ENCODE results near the gene MDFIC. TPM values are rescaled to one million over a fixed set of nuclear protein-coding genes. Genes with fewer than 3 reads are reported as not detected.
A peak's percentile ranks its signal among the peaks of the same experiment; 100 is the strongest.

Gene MDFIC
- total RNA-seq, 1 donor from 2014 or later, result 7.1 TPM

DNA sequence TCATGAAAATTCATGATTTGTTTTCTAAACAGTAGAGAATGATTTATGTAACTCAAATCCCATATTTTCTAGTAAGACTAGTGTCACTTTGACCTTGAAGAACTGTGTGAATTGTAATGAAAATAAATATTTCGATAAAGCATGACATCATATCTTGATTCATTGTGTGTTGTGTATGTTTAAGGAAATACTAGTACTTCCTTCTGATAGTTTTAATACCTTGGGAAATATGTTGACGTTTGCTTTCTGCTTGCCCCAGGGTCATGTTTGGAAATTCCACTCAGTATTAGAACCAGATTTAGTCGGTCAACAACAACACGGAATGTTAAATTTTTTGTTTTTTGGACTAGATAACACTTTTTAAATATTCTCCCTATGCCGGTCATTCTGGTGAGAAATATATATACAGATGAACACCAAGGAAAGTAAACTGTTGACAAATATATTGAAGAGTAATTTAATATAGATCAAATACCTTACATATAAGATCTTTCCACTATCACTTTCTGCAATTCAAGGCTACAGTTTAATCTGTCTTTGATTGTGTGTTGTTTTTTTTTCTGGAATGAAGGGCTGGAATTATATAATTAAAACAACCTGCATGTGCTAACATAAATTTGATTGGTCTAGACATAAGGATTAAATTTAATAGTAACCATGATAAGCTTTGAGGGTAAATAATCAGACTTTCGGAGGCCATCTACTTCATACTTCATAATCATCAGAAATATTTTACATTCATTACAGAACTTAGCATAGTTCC, 126.2 kb downstream of the MDFIC start:
- DNase-seq (ENCODE audit: low spot score), result no peak
- Histone ChIP-seq H3K36me3 (no peaks in the 10 kb centered on the region), H3K27ac (no peak overlapping the region), H3K9me3 (ENCODE audit: low read depth) (no peaks in the 10 kb centered on the region), H2AFZ (replicated peaks) (no peak overlapping the region), H3K9ac (no peak overlapping the region), H3K4me1 (peaks cover 15% of the 10 kb centered on the region), H3K4me3 (no peak overlapping the region), H3K4me2 (no peak overlapping the region), H3F3A (ENCODE audit: low read depth) (no peaks in the 10 kb centered on the region), H3K27me3 (no peaks in the 10 kb centered on the region), H4K20me1 (ENCODE audit: low read depth) (no peaks in the 10 kb centered on the region), H3K79me2 (ENCODE audit: low read depth) (no peaks in the 10 kb centered on the region)
- Mint-ChIP-seq H3K4me1 (peaks cover 15% of the 10 kb centered on the region), H3K4me3 (no peak overlapping the region), H3K36me3 (no peaks in the 10 kb centered on the region), H3K9me3 (peaks cover 8% of the 10 kb centered on the region), H3K27ac (no peak overlapping the region), H3K27me3 (ENCODE audit: insufficient read depth, low read depth) (no peaks in the 10 kb centered on the region)
- TF ChIP-seq, protein P1, sequence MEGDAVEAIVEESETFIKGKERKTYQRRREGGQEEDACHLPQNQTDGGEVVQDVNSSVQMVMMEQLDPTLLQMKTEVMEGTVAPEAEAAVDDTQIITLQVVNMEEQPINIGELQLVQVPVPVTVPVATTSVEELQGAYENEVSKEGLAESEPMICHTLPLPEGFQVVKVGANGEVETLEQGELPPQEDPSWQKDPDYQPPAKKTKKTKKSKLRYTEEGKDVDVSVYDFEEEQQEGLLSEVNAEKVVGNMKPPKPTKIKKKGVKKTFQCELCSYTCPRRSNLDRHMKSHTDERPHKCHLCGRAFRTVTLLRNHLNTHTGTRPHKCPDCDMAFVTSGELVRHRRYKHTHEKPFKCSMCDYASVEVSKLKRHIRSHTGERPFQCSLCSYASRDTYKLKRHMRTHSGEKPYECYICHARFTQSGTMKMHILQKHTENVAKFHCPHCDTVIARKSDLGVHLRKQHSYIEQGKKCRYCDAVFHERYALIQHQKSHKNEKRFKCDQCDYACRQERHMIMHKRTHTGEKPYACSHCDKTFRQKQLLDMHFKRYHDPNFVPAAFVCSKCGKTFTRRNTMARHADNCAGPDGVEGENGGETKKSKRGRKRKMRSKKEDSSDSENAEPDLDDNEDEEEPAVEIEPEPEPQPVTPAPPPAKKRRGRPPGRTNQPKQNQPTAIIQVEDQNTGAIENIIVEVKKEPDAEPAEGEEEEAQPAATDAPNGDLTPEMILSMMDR (IDR thresholded peaks at IDR 0.05), result no peak
- TF ChIP-seq EZH2 (IDR thresholded peaks at IDR 0.05), result no peak
- TF ChIP-seq EZH2phosphoT487 (IDR thresholded peaks at IDR 0.05), result no peak

DNA sequence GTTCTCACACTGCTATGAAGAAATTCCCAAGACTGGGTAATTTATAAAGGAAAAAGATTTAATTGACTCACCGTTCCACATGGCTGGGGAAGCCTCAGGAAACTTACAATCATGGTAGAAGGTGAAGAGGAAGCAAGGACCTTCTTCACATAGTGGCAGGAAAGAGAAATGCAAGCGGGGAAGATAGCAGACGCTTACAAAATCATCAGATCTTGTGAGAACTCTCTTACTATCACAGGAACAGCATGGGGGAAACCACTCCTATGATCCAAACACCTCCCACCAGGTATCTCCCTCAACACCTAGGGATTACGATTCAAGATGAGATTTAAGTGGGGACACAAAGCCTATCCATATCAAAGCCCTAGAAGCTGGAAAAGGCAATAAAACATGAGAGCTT, 130.8 kb downstream of the MDFIC start:
- Histone ChIP-seq H3K27me3 (no peaks in the 10 kb centered on the region), H3K9ac (no peak overlapping the region), H3K4me2 (no peak overlapping the region), H4K20me1 (ENCODE audit: low read depth) (no peaks in the 10 kb centered on the region), H3K27ac (no peak overlapping the region), H3K36me3 (no peaks in the 10 kb centered on the region), H3K4me3 (no peak overlapping the region), H3F3A (ENCODE audit: low read depth) (no peaks in the 10 kb centered on the region), H2AFZ (replicated peaks) (no peak overlapping the region), H3K79me2 (ENCODE audit: low read depth) (no peaks in the 10 kb centered on the region), H3K4me1 (no peaks in the 10 kb centered on the region), H3K9me3 (ENCODE audit: low read depth) (no peaks in the 10 kb centered on the region)
- no peaks in the 10 kb centered on the region for H3K4me1 Mint-ChIP-seq
- no peaks in the 10 kb centered on the region for H3K36me3 Mint-ChIP-seq
- TF ChIP-seq EZH2phosphoT487 (IDR thresholded peaks at IDR 0.05) (no peak), EZH2 (IDR thresholded peaks at IDR 0.05) (no peak)
- TF ChIP-seq, protein P1 (IDR thresholded peaks at IDR 0.05), result peak; percentile 7
- H3K4me3 Mint-ChIP-seq, result no peak overlapping the region
- H3K27me3 Mint-ChIP-seq (ENCODE audit: insufficient read depth, low read depth), result no peaks in the 10 kb centered on the region
- H3K9me3 Mint-ChIP-seq, result peaks cover 8% of the 10 kb centered on the region
- DNase-seq (ENCODE audit: low spot score), result no peak
- H3K27ac Mint-ChIP-seq, result no peak overlapping the region

DNA sequence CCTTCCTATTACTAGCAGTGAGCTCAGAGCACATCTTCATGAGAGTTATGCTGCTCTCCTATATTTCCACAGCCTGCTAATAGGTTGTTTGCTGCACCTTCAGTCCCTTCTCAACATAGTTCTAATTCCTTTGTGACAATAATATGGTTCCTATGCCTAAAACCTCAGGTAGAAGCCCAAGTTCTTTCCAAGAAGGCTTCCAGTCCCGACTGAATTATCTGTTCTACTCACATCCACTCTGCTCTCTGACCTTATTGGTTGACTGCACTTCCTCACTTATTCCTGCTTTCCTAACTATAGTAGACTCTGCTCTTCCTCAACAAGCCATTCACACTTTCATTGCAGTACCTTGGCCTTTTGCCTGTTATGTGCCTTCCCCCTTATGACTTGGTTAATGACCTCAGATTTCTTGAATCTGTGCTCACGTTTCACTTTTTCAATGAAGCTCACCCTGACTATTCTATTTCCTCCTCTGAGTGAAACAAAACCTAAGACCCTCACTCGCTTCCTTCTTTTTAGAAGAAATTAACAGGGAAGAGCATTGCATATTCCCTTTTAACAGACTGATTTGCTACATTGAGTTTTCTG, 132.7 kb downstream of the MDFIC start:
- H3K4me3 Mint-ChIP-seq, result no peak overlapping the region
- Histone ChIP-seq H3K9ac (no peak overlapping the region), H3K4me2 (no peak overlapping the region), H3K79me2 (ENCODE audit: low read depth) (no peaks in the 10 kb centered on the region), H4K20me1 (ENCODE audit: low read depth) (no peaks in the 10 kb centered on the region), H3K4me3 (no peak overlapping the region), H3K4me1 (no peaks in the 10 kb centered on the region), H3K36me3 (no peaks in the 10 kb centered on the region), H3F3A (ENCODE audit: low read depth) (no peaks in the 10 kb centered on the region), H3K9me3 (ENCODE audit: low read depth) (no peaks in the 10 kb centered on the region), H3K27me3 (no peaks in the 10 kb centered on the region), H2AFZ (replicated peaks) (no peak overlapping the region), H3K27ac (no peak overlapping the region)
- TF ChIP-seq, protein P1 (IDR thresholded peaks at IDR 0.05), result no peak
- TF ChIP-seq EZH2 (IDR thresholded peaks at IDR 0.05) (no peak), EZH2phosphoT487 (IDR thresholded peaks at IDR 0.05) (no peak)
- no peaks in the 10 kb centered on the region for H3K36me3 Mint-ChIP-seq
- DNase-seq (ENCODE audit: low spot score), result no peak
- H3K9me3 Mint-ChIP-seq, result peaks cover 2% of the 10 kb centered on the region
- H3K4me1 Mint-ChIP-seq, result no peaks in the 10 kb centered on the region
- no peak overlapping the region for H3K27ac Mint-ChIP-seq
- no peaks in the 10 kb centered on the region for H3K27me3 Mint-ChIP-seq (ENCODE audit: insufficient read depth, low read depth)
